Left renal pelvis (tissue), 4 donors: Measurements from ENCODE around the gene ZNF320. TPM values are rescaled to one million over a fixed set of nuclear protein-coding genes. Genes with fewer than 3 reads are reported as not detected.
A peak's percentile ranks its signal among the peaks of the same experiment; 100 is the strongest.
"Not testable (repeated sequence)": the region's sequence is repeated elsewhere in the genome, so short reads cannot be mapped to it uniquely, and the experiment has no call there.

Experiments
- DNase-seq, 4 donors: peaks; one replicate each; pipeline ENCODE4 v3.0.0-alpha.2; 2013; ENCODE audit warnings: low read depth in 4 of 4, low spot score in 3 of 4
- polyA plus RNA-seq, 4 donors: library from polyadenylated mRNA; unstranded; fragments of 120-200 nt; gene quantifications; one replicate each; pipeline ENCODE4 v1.2.1, GENCODE V29; 2013; ENCODE audit not compliant: insufficient read length in 4 of 4

The ZNF320 gene
- polyA plus RNA-seq, 4 donors = 13.0 to 44.0 (median 24.2) TPM

GRCh38 chr19:52922841-52923777, 25.7 kb upstream of the ZNF320 start, which contains the start of gene ZNF888:
TSS of gene ZNF888 (minus strand) at chr19:52923428. CDS start at chr19:52917873, 5,555 bp downstream.
- no peak for DNase-seq

- DNase-seq = no peak
Observed at GRCh38 chr19:52917531-52917930, 20.1 kb upstream of the ZNF320 start.

- no peak for DNase-seq
Observed at GRCh38 chr19:52910648-52911047, 13.2 kb upstream of the ZNF320 start.

GRCh38 chr19:52904052-52904780, 6.8 kb upstream of the ZNF320 start:
- not testable (repeated sequence) for DNase-seq

- DNase-seq = no peak
Observed at GRCh38 chr19:52901842-52902241, 4.4 kb upstream of the ZNF320 start.

- DNase-seq = not testable (repeated sequence)
Observed at GRCh38 chr19:52898596-52898995, 1.2 kb upstream of the ZNF320 start.

GRCh38 chr19:52898101-52898500, 666 bp upstream of the ZNF320 start:
- DNase-seq = no peak

GRCh38 chr19:52896431-52897137, 851 bp downstream of the ZNF320 start:
- DNase-seq = peak in 1 of 4 donors; percentile 21

GRCh38 chr19:52891336-52891735, 6.1 kb downstream of the ZNF320 start:
- no peak for DNase-seq

GRCh38 chr19:52889931-52890330, 7.5 kb downstream of the ZNF320 start:
- DNase-seq = no peak

DNA sequence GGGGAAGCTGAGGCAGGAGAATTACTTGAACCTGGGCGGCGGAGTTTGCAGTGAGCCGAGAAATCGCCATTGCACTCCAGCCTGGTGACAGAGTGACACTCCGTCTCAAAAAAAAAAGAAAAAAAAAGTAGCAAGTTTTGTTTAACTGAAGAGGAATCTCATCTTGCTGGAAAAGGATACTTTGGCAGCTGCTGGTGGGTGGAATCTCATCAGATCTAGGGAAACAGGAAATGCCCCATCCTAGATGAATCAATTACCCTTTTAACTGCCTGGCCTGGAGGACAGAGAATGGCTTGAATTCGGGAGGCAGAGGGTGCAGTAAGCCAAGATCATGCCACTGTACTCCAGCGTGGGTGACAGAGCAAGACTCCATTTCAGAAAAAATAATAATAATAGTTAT, 8.4 kb downstream of the ZNF320 start:
- DNase-seq = no peak

DNA sequence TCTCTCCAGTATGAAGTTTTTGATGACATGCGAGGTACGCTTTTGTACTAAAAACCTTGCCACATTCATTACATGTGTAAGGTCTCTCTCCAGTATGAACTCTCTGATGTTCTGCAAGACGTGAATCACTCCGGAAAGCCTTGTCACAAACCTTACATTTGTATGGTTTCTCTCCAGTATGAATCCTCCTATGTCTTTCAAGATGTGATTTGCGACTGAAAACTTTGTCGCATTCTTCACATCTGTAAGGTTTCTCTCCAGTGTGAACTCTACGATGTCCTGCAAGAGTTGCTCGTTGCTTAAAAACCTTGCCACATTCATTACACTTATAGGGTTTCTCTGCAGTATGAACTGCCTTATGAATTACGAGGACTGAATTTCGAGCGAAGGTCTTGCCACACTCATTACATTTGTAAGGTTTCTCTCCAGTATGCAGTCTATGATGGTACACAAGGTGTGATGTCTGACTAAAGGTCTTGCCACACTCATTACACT, 16.5 kb downstream of the ZNF320 start:
- no peak for DNase-seq

DNA sequence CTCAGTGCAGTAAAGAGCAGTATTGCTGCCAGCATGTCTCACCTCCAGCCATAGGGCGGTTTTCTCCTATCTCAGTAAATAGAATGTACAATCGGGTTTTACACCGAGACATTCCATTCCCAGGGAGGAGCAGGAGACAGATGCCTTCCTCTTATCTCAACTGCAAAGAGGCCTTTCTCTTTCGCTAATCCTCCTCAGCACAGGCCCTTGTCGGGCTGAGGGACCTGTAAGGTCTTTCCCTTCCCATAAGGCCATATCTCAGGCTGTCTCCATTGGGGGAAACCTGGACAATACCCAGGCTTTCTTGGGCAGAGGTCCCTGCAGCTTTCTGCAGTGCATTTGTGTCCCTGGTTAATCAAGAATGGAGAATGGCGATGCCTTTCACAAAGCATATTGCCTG, 24.4 kb downstream of the ZNF320 start:
- not testable (repeated sequence) for DNase-seq

GRCh38 chr19:52871466-52871865, 26.0 kb downstream of the ZNF320 start:
- no peak for DNase-seq

- not testable (repeated sequence) for DNase-seq
Observed at GRCh38 chr19:52868031-52868430, 29.4 kb downstream of the ZNF320 start.

DNA sequence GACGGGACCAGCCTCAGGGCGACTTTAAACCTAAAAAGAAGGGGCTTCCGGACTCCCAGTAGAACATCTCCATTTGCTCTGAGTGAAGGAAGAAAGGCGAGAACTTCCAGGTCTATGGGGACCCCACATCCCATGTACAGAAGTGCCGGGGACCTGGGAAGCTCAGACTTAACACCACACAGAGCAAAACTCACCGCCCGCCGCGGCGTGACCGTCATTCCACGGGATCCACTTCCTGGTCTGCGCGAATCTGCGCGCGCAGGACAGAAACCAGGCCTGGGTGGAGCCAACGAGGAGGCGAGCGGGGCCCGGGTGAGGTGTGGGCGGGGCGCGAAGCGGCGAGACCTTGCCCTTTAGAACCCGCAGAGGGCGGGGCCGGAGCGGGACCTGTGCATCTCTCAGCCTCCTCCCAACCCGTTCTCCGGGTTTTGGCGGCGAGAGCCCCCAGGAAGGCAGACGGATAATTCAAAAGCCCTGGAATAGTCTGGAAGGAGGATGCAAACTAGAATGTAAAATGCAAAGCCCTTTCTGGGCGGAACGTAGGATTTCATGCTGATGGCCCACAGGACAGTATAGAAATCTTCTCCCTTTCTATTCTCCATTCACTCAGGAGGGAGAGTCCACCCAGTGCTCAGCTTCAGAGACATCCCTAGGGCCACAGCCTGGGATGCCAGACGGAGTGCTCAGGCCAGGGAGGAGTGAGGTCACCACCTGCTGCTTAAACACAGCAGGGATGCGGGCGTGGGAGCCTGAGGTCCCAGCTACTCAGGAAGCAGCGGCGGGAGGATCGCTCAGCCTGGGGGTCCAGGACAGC, 39.9 kb downstream of the ZNF320 start, which contains the start of gene ZNF468:
Gene ZNF468 (minus strand): TSS at position 242 of the 814 bp plus-strand sequence. CDS start 3,347 bp downstream, outside the sequence.
- DNase-seq = peak; percentile 16 to 39 (median 32)

DNA sequence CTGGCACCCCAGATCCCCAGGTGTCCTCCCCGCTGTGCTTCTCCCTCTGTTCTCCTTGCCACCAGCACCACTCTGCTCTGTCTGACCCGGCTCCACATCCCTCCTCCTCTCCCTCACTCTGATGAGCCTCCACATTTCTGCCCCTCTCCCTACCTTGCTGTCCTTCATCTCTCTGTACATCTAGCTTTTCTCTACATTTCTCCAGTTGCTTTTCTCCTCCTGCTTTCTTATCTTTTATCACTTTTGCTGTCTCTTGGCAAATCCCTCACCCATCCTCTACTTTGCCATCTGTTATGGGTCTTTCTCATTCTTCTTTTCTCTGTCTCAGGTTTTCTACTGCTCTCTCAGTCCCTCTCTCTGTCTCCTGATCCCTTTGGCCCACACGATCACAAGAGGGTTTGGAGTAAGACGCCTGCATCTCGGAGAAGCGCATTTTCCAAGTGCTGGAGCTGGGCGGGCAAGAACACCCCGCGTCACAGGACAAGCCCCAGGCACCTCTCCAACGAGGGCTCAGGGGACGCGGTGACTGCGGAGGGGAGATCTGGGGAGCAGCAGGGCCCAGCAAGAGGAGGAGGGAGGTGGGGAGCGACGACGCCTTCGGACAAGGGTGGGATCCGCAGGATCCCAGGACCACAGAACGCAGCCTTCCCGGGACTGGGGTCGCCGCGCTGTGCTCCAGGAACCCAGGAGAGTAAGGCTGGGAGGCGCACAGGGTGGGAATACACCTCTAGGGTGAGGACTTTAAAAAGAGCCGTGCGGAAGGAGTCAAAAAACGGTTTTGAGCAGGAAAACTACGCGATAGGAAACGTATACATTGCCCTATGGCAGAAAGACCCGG, 40.7 kb downstream of the ZNF320 start:
- DNase-seq = not testable (repeated sequence)
